Panc1 (cell line): Measurements from ENCODE around the gene ALPK3. TPM values are rescaled to one million over a fixed set of nuclear protein-coding genes. Genes with fewer than 3 reads are reported as not detected.

ENCODE experiments used
- ATAC-seq: fragments of 200-7000 bp; cut with Tn5 transposase; 2 replicates; pipeline ENCODE4 v1.9.1; 2020; ENCODE audit warnings: mild to moderate bottlenecking, moderate library complexity
- BruUV-seq: library from RNA; stranded (reverse); fragments of 400-500 nt; replicated peaks from 2 replicates; lab custom pipeline; 2021; lab: Mats Ljungman, UMichigan
- CTCF ChIA-PET: fragments of 300-600 bp; sonication (Branson Sonifier 250); formaldehyde crosslinking; loops from one replicate; lab custom pipeline; 2022; ENCODE audit warnings: antibody characterized with exemption; lab: Charles Lee
- POLR2A ChIA-PET: fragments of 300-600 bp; sonication (Branson Sonifier 250); formaldehyde crosslinking; loops from one replicate; lab custom pipeline; 2022; ENCODE audit warnings: antibody characterized with exemption; lab: Charles Lee
- DNase-seq: peaks from one replicate; pipeline ENCODE4 v3.0.0-alpha.2; 2010; ENCODE audit warnings: low read depth, low spot score
- H3K27ac ChIP-seq: 2 replicates; pipeline ENCODE4 v1.5.1; 2011; ENCODE audit warnings: mild to moderate bottlenecking, low read length, inconsistent platforms
- H3K27me3 ChIP-seq: fragments of 200-500 bp; sonication (Bioruptor generic); 2 replicates; pipeline ENCODE4 v1.6.0; 2014; ENCODE audit warnings: low read length, inconsistent platforms; ENCODE audit not compliant: control insufficient read depth, insufficient read depth
- H3K36me3 ChIP-seq: fragments of 200-500 bp; sonication (Bioruptor generic); 2 replicates; pipeline ENCODE4 v1.5.1; 2014; ENCODE audit warnings: inconsistent platforms, mild to moderate bottlenecking, low read length, moderate library complexity; ENCODE audit not compliant: control insufficient read depth, insufficient read depth
- H3K4me1 ChIP-seq: 2 replicates; pipeline ENCODE4 v1.5.1; 2011; ENCODE audit warnings: inconsistent platforms, mild to moderate bottlenecking, low read length, moderate library complexity; ENCODE audit not compliant: control insufficient read depth, insufficient read depth
- H3K4me3 ChIP-seq, 2 experiments: 2 replicates each; pipeline ENCODE4 v1.5.1; 2011 to 2012; ENCODE audit warnings: low read depth in 2 of 2, low read length in 2 of 2, mild to moderate bottlenecking in 2 of 2, inconsistent platforms in 1 of 2, moderate library complexity in 1 of 2
- H3K9me3 ChIP-seq: fragments of 200-500 bp; sonication (Bioruptor generic); 2 replicates; pipeline ENCODE4 v1.5.1; 2014; ENCODE audit warnings: low read depth, mild to moderate bottlenecking, inconsistent platforms, low read length, moderate library complexity; ENCODE audit not compliant: control insufficient read depth, insufficient read depth
- CTCF ChIP-seq: fragments of 450-650 bp; IDR thresholded peaks from 2 replicates; pipeline ENCODE4 v1.5.1; 2017; ENCODE audit warnings: mild to moderate bottlenecking
- POLR2AphosphoS5 ChIP-seq: IDR thresholded peaks from 2 replicates; pipeline ENCODE4 v1.6.1; 2012; ENCODE audit warnings: mild to moderate bottlenecking, low read depth, low read length, moderate library complexity
- REST ChIP-seq, 2 experiments: IDR thresholded peaks; 2 replicates each; pipeline ENCODE4 v1.6.1; 2011 to 2012; ENCODE audit warnings: low read depth in 2 of 2, control low read depth in 1 of 2, low read length in 1 of 2, mild to moderate bottlenecking in 1 of 2, moderate library complexity in 1 of 2; ENCODE audit not compliant: insufficient read depth in 1 of 2
- SIN3A ChIP-seq: IDR thresholded peaks from 2 replicates; pipeline ENCODE4 v1.6.1; 2012; ENCODE audit warnings: low read depth, mild to moderate bottlenecking, low read length, moderate library complexity, borderline replicate concordance; ENCODE audit not compliant: insufficient read depth
- TCF7L2 ChIP-seq: IDR thresholded peaks from 2 replicates; pipeline ENCODE4 v1.6.1; 2011; ENCODE audit warnings: mild to moderate bottlenecking, low read depth, low read length, inconsistent platforms
- in situ Hi-C: cut with HindIII; loops from 2 replicates; pipeline ENCODE4 v1.10.0; 2016; ENCODE audit warnings: low sequenced_read_pairs, low pct_unique_long_range_greater_than_20kb
- intact Hi-C: fragments of 100-400 bp; cut with micrococcal nuclease; formaldehyde crosslinking; loops from one replicate; pipeline ENCODE4 v1.10.0; 2022; ENCODE audit not compliant: unreplicated experiment
- total RNA-seq: library from RNA; stranded (reverse); gene quantifications from one replicate; pipeline ENCODE4 v1.2.1, GENCODE V29; 2021; ENCODE audit not compliant: unreplicated experiment

ALPK3 gene
- total RNA-seq, 1 experiment from 2014 or later = 1.0 TPM

- H3K9me3 ChIP-seq = no peaks in the 10 kb centered on the region
- TF ChIP-seq SIN3A (no peak), POLR2AphosphoS5 (no peak), CTCF (no peak), REST (IDR thresholded peaks at IDR 0.05; ENCODE audit: insufficient read depth in 1 of 2, low read depth in 2 of 2, low read length in 1 of 2) (no peak), TCF7L2 (no peak)
- 0 out of 2 replicates have a peak, but pooled peaks cover 5% of the 10 kb centered on the region for H3K36me3 ChIP-seq
- DNase-seq (no peak), ATAC-seq (no peak)
- H3K4me1 ChIP-seq = no peaks in the 10 kb centered on the region
- intact Hi-C loops = no loop called here
- in situ Hi-C loops = no loop called here
- H3K27ac ChIP-seq = no peak overlapping the region
- no peaks in the 10 kb centered on the region for H3K27me3 ChIP-seq
- ChIA-PET CTCF (interaction anchor here (0.6 kb wide), 2 partner anchors 25 to 109 kb away, joined by 3 read pairs; no protein-coding TSS in a partner anchor), POLR2A (no interaction called here)
- no peak overlapping the region for H3K4me3 ChIP-seq
- BruUV-seq = TSS peak; percentile 30
Measured at GRCh38 chr15:84791763-84792162, 25.4 kb upstream of the ALPK3 start.

GRCh38 chr15:84793431-84794161 lies 23.6 kb upstream of the ALPK3 start:
- Histone ChIP-seq H3K27me3 (no peaks in the 10 kb centered on the region), H3K9me3 (no peaks in the 10 kb centered on the region), H3K4me1 (no peaks in the 10 kb centered on the region), H3K4me3 (no peak overlapping the region), H3K36me3 (0 out of 2 replicates have a peak, but pooled peaks cover 5% of the 10 kb centered on the region), H3K27ac (no peak overlapping the region)
- POLR2A ChIA-PET = no interaction called here
- no peak for ATAC-seq
- intact Hi-C loops = no loop called here
- in situ Hi-C loops = no loop called here
- TF ChIP-seq TCF7L2 (no peak), REST (IDR thresholded peaks at IDR 0.05; ENCODE audit: insufficient read depth in 1 of 2, low read depth in 2 of 2, low read length in 1 of 2) (no peak), CTCF (no peak), SIN3A (no peak), POLR2AphosphoS5 (no peak)
- BruUV-seq = no TSS peak
- DNase-seq = no peak
- CTCF ChIA-PET = no interaction called here
